Measurements from ENCODE around the gene FBXO15. TPM values are rescaled to one million over a fixed set of nuclear protein-coding genes. Genes with fewer than 3 reads are reported as not detected.

FBXO15 gene
- total and polyA plus RNA-seq, 2 of the 8 experiments (the other 6 are each of a cell fraction or from before 2014, with no cell fraction given), result 0.84 to 0.85 TPM

- Histone ChIP-seq H3K4me2 (ENCODE audit: insufficient read depth in 1 of 2, low read depth in 2 of 2, low read length in 2 of 2) (no peak overlapping the region), H3K27ac (ENCODE audit: low read depth, low read length) (no peak overlapping the region)
- FAIRE-seq, result no peak
Observed at GRCh38 chr18:74163019-74163660, 15.5 kb upstream of the FBXO15 start.

More at GRCh38 chr18:74163019-74163660, 15.5 kb upstream of the FBXO15 start:
- Histone ChIP-seq H4K5ac (ENCODE audit: insufficient read length, low read depth, low read length) (no peak overlapping the region), H3K4me1 (replicated peaks in 1 of 4; ENCODE audit: control insufficient read depth in 3 of 4, insufficient read depth in 4 of 4, low read length in 3 of 4) (no peaks in the 10 kb centered on the region), H3K14ac (ENCODE audit: insufficient read length) (no peak overlapping the region), H3K9me3 (ENCODE audit: insufficient read depth in 2 of 2, low read depth in 1 of 2, low read length in 1 of 2) (no peaks in the 10 kb centered on the region), H2BK12ac (ENCODE audit: low read depth, low read length) (no peak overlapping the region), H3K79me1 (ENCODE audit: low read depth, low read length) (no peaks in the 10 kb centered on the region), H3K56ac (replicated peaks; ENCODE audit: insufficient read length, low read depth, low read length) (no peak overlapping the region), H2BK5ac (ENCODE audit: low read depth, low read length) (no peak overlapping the region), H2BK20ac (ENCODE audit: low read length) (no peak overlapping the region), H2AK5ac (ENCODE audit: low read depth, low read length) (no peak overlapping the region), H2AFZ (ENCODE audit: low read length) (no peak overlapping the region), H2BK120ac (replicated peaks; ENCODE audit: low read depth, low read length) (no peak overlapping the region), H3K18ac (ENCODE audit: extremely low read depth, low read length) (no peak overlapping the region), H3K4ac (replicated peaks; ENCODE audit: insufficient read length, low read depth, low read length) (no peak overlapping the region), H2BK15ac (ENCODE audit: low read length) (no peak overlapping the region), H4K8ac (ENCODE audit: extremely low read depth, insufficient read depth, low read length) (no peak overlapping the region), H3K36me3 (ENCODE audit: control insufficient read depth in 2 of 4, insufficient read depth in 4 of 4, low read length in 3 of 4) (peaks cover 0 to 9% (median 6%) of the 10 kb centered on the region in 4 experiments; a peak in 4 of 8 replicates), H4K91ac (replicated peaks; ENCODE audit: insufficient read length, low read length) (no peak overlapping the region), H4K20me1 (replicated peaks in 1 of 2; ENCODE audit: control insufficient read depth in 1 of 2, insufficient read depth in 2 of 2, low read length in 2 of 2) (no peaks in the 10 kb centered on the region), H3K4me3 (ENCODE audit: extremely low read depth in 1 of 4, insufficient read depth in 2 of 4, low read depth in 3 of 4, low read length in 4 of 4) (no peak overlapping the region), H3K27me3 (replicated peaks in 1 of 4; ENCODE audit: control insufficient read depth in 3 of 4, extremely low read depth in 1 of 4, insufficient read depth in 3 of 4, low read length in 3 of 4) (no peaks in the 10 kb centered on the region; a peak in 2 of 7 replicates), H3K23me2 (ENCODE audit: low read depth, low read length) (no peaks in the 10 kb centered on the region), H3K9ac (replicated peaks in 1 of 4; ENCODE audit: extremely low read depth in 1 of 4, low read depth in 3 of 4, low read length in 3 of 4) (no peak overlapping the region), H3K79me2 (ENCODE audit: control insufficient read depth in 1 of 2, insufficient read depth in 2 of 2, low read length in 2 of 2) (no peaks in the 10 kb centered on the region), H3K23ac (ENCODE audit: insufficient read length) (no peak overlapping the region)
- no peak for DNase-seq (ENCODE audit: low read depth in 1 of 2, low spot score in 2 of 2)
- ChIA-PET CTCF (ENCODE audit: partially characterized antibody) (interaction anchor here (0.7 to 4.2 kb wide), 4 partner anchors 10 to 345 kb away, joined by 3 to 30 read pairs (median 6); no protein-coding TSS in a partner anchor), POLR2A (ENCODE audit: partially characterized antibody) (no interaction called here)
- WGBS, 2 experiments (ENCODE audit: extremely low coverage in 1 of 2, insufficient coverage in 1 of 2, insufficient read length in 1 of 2, insufficient replicate concordance in 2 of 2, low coverage in 1 of 2, low lambda C conversion rate in 2 of 2, missing lambda C conversion rate in 1 of 2), result 85% methylated on average over 11 of the region's 11 CpGs; no CpG with 5 or more reads in 1 of the 2 experiments
- TF ChIP-seq RXRA (IDR thresholded peaks at IDR 0.05; ENCODE audit: insufficient read depth, low read depth, low read length) (no peak), BCL11A (IDR thresholded peaks at IDR 0.05; ENCODE audit: low read depth in 2 of 2, low read length in 2 of 2) (no peak), SUZ12 (IDR thresholded peaks at IDR 0.05; ENCODE audit: low read length) (no peak), CHD1 (IDR thresholded peaks at IDR 0.05; ENCODE audit: low read depth, low read length) (no peak), RBBP5 (IDR thresholded peaks at IDR 0.05; ENCODE audit: borderline replicate concordance, low read depth, low read length) (no peak), HDAC2 (IDR thresholded peaks at IDR 0.05; ENCODE audit: borderline replicate concordance in 1 of 2, low read depth in 2 of 2, low read length in 2 of 2) (no peak), SP1 (IDR thresholded peaks at IDR 0.05; ENCODE audit: low read depth, low read length) (no peak), TEAD4 (IDR thresholded peaks at IDR 0.05; ENCODE audit: low read depth, low read length) (no peak), POU5F1 (IDR thresholded peaks at IDR 0.05; ENCODE audit: low read depth, low read length) (no peak), EZH2 (IDR thresholded peaks at IDR 0.05; ENCODE audit: low read depth, low read length, severe bottlenecking) (no peak), MAX (IDR thresholded peaks at IDR 0.05) (no peak), NRF1 (IDR thresholded peaks at IDR 0.05; ENCODE audit: low read depth, low read length) (no peak)
